Measurements from ENCODE around the gene ETV3. TPM values are rescaled to one million over a fixed set of nuclear protein-coding genes. Genes with fewer than 3 reads are reported as not detected.

Gene ETV3
- total and polyA plus RNA-seq, 2 of the 8 experiments (the other 6 are each of a cell fraction or from before 2014, with no cell fraction given) = 6.0 to 23.8 TPM

GRCh38 chr1:157151073-157151472, 12.9 kb upstream of the ETV3 start:
- Histone ChIP-seq H2BK12ac (ENCODE audit: low read depth, low read length) (no peak overlapping the region), H3K23ac (ENCODE audit: insufficient read length) (no peak overlapping the region), H2BK15ac (ENCODE audit: low read length) (no peak overlapping the region), H3K4me2 (ENCODE audit: insufficient read depth in 1 of 2, low read depth in 2 of 2, low read length in 2 of 2) (no peak overlapping the region), H3K4ac (replicated peaks; ENCODE audit: insufficient read length, low read depth, low read length) (no peak overlapping the region), H2AK5ac (ENCODE audit: low read depth, low read length) (no peak overlapping the region), H3K36me3 (ENCODE audit: control insufficient read depth in 2 of 4, insufficient read depth in 4 of 4, low read length in 3 of 4) (no peaks in the 10 kb centered on the region), H3K79me2 (ENCODE audit: control insufficient read depth in 1 of 2, insufficient read depth in 2 of 2, low read length in 2 of 2) (no peaks in the 10 kb centered on the region), H3K56ac (replicated peaks; ENCODE audit: insufficient read length, low read depth, low read length) (no peak overlapping the region), H2AFZ (ENCODE audit: low read length) (no peak overlapping the region), H3K18ac (ENCODE audit: extremely low read depth, low read length) (no peak overlapping the region), H3K9ac (replicated peaks in 1 of 4; ENCODE audit: extremely low read depth in 1 of 4, low read depth in 3 of 4, low read length in 3 of 4) (no peak overlapping the region), H4K5ac (ENCODE audit: insufficient read length, low read depth, low read length) (no peak overlapping the region), H3K4me3 (ENCODE audit: extremely low read depth in 1 of 4, insufficient read depth in 2 of 4, low read depth in 3 of 4, low read length in 4 of 4) (no peak overlapping the region), H3K4me1 (replicated peaks in 1 of 4; ENCODE audit: control insufficient read depth in 3 of 4, insufficient read depth in 4 of 4, low read length in 3 of 4) (peaks cover 0 to 7% (median 4%) of the 10 kb centered on the region in 4 experiments; a peak in 5 of 7 replicates), H4K20me1 (replicated peaks in 1 of 2; ENCODE audit: control insufficient read depth in 1 of 2, insufficient read depth in 2 of 2, low read length in 2 of 2) (no peaks in the 10 kb centered on the region), H3K27me3 (replicated peaks in 1 of 4; ENCODE audit: control insufficient read depth in 3 of 4, extremely low read depth in 1 of 4, insufficient read depth in 3 of 4, low read length in 3 of 4) (peaks cover 0 to 1% (median 0%) of the 10 kb centered on the region in 4 experiments; a peak in 2 of 7 replicates), H2BK5ac (ENCODE audit: low read depth, low read length) (no peak overlapping the region), H3K23me2 (ENCODE audit: low read depth, low read length) (peaks cover 2% of the 10 kb centered on the region; the same call in 1 of the 2 replicates), H3K79me1 (ENCODE audit: low read depth, low read length) (no peaks in the 10 kb centered on the region), H4K91ac (replicated peaks; ENCODE audit: insufficient read length, low read length) (no peak overlapping the region), H3K14ac (ENCODE audit: insufficient read length) (no peak overlapping the region), H3K27ac (ENCODE audit: low read depth, low read length) (no peak overlapping the region), H2BK120ac (replicated peaks; ENCODE audit: low read depth, low read length) (no peak overlapping the region), H2BK20ac (ENCODE audit: low read length) (no peak overlapping the region), H4K8ac (ENCODE audit: extremely low read depth, insufficient read depth, low read length) (no peak overlapping the region), H3K9me3 (ENCODE audit: insufficient read depth in 2 of 2, low read depth in 1 of 2, low read length in 1 of 2) (no peaks in the 10 kb centered on the region)
- ChIA-PET POLR2A (ENCODE audit: partially characterized antibody) (interaction anchor here (1.1 kb wide), 1 partner anchor 9 kb away, joined by 4 read pairs; no protein-coding TSS in a partner anchor), CTCF (ENCODE audit: partially characterized antibody) (interaction anchor here (1.2 to 9.4 kb wide), 3 partner anchors 10 to 63 kb away, joined by 3 to 218 read pairs (median 187); partner anchors contain the start of gene ETV3)
- FAIRE-seq (no peak), DNase-seq (ENCODE audit: low read depth in 1 of 2, low spot score in 2 of 2) (no peak)
- TF ChIP-seq SIRT6 (IDR thresholded peaks at IDR 0.05; ENCODE audit: low read length) (no peak), TAF7 (optimal IDR thresholded peaks at IDR 0.05; ENCODE audit: borderline replicate concordance, low read depth, low read length) (no peak), PHF8 (conservative IDR thresholded peaks at IDR 0.05; ENCODE audit: low read depth, low read length) (no peak)
- 89% methylated on average over 3 of the region's 3 CpGs; no CpG with 5 or more reads in 1 of the 2 experiments for WGBS, 2 experiments (ENCODE audit: extremely low coverage in 1 of 2, insufficient coverage in 1 of 2, insufficient read length in 1 of 2, insufficient replicate concordance in 2 of 2, low coverage in 1 of 2, low lambda C conversion rate in 2 of 2, missing lambda C conversion rate in 1 of 2)

All from H1 (cell line).